SKM-1 (cell line): ENCODE results near the gene PSME2.

Source experiments
- DNase-seq: peaks from one replicate; lab custom pipeline; 2025; ENCODE audit not compliant: unreplicated experiment; lab: John Stamatoyannopoulos, UW

The PSME2 gene

DNA sequence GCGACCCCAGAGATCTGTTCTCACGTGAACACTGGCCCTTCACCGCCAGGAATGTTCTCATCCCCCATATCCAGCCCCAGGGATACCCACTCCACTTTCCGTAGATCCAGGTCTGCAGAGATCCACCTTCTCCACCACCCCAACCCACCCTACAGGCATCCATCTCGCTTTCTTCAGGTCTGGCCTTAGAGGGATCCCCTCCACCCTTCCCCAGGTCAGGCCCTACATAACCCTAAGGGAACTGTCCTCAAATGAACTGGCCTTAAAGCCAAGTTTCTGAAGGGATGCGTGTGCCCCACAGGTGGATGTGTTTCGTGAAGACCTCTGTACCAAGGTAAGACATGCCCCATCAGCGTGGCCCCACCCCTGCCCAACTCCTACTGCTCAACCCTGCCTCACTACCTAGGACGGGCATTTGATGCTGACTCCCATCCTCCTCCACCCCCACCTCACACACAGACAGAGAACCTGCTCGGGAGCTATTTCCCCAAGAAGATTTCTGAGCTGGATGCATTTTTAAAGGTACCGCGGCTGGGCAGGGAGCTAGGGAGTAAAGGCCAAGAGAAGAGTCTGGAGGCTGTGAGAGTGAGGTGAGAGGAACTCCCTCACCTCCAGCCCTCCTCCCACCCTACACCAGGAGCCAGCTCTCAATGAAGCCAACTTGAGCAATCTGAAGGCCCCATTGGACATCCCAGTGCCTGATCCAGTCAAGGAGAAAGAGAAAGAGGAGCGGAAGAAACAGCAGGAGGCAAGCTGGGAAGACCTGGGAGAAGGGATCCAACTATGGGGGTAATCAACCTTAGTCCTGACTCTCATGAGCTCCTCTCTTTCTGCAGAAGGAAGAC is 9.5 kb downstream of the PSME2 start:
- DNase-seq, result no peak

DNA sequence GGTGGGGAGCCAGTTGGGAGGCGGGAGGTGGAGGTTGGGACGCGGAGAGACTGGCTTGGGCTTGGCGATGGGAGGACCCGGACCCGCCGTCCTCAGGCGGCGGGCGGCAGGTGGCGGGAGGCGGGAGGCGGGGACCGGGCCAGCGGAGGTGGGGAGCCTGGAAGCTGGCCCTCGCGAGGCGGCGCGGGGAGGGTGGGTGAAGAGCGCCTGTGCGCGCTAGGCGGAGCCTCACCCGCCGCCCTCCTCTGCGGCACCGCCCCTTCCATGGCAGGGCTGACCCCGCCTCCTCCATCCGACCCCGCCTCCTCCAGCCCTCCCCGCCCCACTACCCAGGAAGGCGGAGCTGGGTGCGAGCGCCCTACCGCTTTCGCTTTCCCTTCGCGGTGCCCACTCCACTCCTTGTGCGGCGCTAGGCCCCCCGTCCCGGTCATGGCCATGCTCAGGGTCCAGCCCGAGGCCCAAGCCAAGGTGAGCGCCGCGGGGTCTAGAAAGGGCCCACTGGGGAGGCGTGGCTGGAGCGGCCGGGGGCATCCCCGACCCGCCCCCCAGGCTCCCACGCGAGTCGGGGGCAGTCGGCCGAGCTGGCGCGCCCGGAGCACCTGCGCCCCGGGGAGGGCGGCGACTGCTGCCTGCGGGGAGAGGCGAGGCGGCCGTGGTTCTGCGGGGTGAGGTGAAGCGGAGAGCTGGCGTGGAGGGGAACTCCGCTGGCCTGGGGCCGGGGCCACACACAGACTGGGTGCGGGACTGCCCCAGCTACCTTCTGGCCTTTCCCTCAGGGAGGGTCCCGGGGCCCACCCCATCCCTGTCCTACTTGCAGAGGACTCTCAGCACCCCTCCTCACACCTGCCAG is 10.4 kb downstream of the PSME2 start, which contains the start of gene PSME1:
Gene PSME1 (plus strand): TSS at position 361 of the 850 bp plus-strand sequence. CDS start 69 bp downstream, at position 430.
- DNase-seq, result peak; percentile 43

DNA sequence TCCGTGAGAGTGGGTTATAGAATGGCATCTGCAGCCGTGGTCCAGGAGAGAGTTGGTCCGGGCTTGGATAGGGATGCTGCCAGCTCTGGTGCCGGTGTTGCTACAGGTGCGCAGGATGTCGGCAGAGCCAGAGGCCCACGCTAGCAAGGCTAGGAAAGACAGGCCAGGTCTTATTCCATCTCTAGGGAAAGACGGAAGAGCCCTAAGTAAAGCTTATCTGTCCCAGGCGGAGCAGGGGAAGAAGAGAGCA is 10.9 kb downstream of the PSME2 start:
- no peak for DNase-seq

DNA sequence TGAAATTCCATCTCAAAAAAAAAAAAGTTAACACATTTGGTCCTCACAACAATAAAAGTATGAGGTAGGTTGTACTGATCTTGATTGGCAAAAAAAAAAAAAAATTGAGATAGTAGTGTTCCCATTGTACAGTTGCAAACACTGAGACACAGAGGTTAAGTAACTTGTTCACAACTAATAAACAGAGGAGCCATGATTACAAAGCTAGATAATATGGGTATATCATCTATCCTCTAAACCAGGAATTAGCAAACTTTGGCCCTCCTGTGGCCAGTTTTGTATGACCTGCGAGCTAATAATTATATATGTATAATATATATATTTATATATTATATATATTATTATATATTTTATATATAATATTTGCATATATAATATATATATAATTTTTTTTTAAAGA is 12.7 kb downstream of the PSME2 start:
- no peak for DNase-seq

DNA sequence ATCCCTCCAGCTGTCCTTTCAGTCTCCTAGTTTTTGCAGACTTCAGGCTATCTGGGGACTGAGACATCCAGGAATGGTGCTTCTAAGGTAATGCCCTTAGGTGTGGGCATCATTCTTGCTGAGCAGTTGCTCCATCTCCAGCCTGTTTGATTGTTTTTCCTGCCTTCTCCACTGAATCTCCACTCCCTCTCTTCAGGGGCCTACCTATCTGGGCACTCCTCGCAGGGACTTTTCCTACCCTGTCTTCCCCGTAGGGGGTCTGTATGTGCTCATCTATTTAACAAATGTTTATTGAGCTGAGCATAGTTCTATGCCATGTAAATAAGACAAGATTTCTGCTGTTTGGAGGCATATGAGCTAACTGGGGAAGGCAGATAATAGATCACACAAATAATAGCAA is 13.4 kb downstream of the PSME2 start:
- DNase-seq, result no peak

DNA sequence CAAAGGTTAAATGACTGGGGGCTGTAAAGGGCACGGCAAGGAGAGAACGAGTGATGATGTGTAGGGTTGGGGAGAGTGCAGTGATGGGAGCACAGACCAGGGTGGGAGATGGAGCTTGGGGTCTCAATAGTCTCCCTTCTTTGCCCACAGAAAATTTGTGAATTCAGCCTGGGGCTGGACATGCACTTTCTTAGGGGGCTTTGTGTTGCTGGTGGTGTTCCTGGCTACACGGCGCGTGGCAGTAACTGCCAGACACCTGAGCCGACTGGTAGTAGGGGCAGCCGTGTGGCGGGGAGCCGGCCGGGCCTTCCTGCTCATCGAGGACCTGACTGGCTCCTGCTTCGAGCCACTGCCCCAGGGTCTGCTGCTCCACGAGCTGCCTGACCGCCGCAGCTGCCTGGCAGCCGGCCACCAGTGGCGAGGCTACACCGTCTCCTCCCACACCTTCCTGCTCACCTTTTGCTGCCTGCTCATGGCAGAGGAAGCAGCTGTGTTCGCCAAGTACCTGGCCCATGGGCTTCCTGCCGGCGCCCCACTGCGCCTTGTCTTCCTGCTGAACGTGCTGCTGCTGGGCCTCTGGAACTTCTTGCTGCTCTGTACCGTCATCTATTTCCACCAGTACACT is 14.2 kb downstream of the PSME2 start:
- DNase-seq, result no peak

DNA sequence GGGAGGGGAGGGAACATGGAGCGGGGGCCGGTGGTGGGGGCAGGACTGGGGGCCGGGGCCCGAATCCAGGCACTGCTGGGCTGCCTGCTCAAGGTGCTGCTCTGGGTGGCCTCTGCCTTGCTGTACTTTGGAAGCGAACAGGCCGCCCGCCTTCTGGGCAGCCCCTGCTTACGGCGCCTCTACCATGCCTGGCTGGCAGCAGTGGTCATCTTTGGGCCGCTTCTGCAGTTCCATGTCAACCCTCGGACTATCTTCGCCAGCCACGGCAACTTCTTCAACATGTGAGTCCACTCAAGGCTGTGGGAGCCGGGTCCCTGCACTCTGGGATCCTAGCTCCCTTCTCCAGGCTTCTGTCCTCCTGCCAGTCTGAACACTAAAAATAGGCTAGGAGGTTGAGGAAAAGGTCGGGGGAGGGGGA is 14.9 kb downstream of the PSME2 start:
- DNase-seq, result no peak

DNA sequence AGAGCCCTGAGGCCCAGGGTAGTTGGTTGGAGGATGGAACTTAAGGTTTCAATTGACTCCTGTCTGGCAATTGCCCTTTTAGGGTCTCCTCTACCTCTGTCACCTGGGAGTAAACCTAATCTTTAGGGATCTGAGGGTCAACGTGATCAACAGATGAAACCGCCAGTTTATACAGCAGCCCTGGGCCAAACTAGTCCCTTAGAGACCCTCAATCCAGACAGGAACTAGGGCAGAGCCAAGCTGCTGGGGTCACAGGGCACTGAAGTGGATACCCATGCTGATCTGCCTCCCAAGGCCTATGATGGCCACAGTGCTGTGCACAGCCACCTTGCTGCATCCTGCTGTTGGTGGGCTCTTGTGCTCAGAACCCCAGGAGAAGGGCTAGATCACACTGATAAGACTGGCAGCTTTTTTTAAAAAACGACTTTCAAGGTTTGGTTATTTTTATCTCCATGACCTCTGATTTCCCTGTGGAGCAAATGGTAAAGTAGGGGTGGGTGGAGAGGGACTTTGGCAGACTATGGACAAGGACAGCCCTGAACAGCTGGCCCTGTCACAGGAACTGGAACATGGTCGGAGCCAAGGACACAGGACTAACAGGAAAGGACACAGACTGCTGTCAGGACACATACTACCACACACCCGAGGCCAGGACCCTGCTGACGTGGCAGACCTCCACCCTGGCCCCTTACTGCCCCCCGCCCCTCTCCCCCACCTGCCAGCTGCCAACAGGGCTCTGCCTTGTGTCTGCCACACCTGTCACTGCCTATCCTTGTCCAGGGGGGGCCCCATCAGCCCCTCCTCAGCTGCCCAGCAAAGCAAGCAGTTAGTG is 15.5 kb downstream of the PSME2 start:
- no peak for DNase-seq

DNA sequence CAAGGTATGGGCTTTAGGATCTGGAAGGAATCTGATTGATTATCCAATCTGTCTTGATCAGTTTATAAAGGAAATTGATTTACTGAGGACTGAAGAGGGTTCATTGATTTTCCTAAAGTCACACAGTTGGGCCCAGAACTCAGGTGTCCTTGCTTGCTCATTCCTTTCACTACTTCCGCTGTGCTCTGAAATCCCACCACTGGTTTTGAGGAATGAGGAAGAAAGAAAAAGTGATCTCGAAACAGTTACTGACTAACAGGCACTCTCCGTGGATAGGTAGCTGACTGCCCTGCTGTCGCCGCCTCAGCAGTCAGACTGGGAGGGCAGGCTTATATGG is 16.1 kb downstream of the PSME2 start, which contains the start of gene FITM1:
Gene FITM1 (plus strand): TSS at position 280 of the 337 bp plus-strand sequence. CDS start 905 bp downstream, outside the sequence.
- DNase-seq, result no peak

DNA sequence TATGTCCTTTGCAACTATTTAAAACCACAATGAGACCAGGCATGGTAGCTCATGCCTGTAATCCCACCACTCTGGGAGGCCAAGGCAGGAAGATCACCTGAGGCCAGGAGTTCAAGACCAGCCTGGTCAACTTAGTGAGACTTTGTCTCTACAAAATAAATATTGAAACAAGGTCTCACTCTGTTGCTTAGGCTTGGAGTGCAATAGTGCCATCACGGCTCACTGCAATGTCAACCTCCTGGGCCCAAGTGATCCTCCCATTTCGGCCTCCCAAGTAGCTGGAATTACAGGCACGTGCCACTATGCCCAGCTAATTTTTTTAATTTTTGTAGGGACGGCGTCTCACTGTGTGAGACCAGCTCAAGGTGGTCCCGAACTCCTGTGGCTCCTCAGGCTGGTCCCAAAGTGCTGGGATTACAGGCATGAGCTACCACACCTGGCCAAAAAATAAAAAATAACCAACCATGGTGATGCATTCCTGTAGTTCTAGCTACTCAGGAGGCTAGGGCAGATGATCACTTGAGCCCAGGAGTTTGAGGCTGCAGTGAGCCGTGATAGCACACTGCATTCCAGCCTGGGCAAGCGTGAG is 16.9 kb downstream of the PSME2 start:
- no peak for DNase-seq

DNA sequence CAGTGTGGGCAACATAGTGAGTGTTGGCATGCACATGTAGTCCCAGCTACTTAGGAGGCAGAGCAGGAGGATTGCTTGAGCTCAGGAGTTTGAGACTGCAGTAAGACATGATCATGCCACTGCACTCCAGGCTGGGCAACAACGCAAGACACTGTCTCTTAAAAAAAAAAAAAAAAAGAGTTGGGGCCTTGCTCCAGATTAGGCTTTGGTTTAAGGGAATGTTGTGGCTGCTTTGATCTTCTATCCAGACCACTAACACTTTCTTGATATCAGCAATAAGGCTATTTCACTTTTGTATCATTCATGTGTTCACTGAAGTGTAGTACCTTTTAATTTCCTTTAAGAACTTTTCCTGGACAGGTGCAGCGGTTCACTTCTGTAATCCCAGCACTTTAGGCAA is 18.7 kb downstream of the PSME2 start:
- DNase-seq, result no peak

DNA sequence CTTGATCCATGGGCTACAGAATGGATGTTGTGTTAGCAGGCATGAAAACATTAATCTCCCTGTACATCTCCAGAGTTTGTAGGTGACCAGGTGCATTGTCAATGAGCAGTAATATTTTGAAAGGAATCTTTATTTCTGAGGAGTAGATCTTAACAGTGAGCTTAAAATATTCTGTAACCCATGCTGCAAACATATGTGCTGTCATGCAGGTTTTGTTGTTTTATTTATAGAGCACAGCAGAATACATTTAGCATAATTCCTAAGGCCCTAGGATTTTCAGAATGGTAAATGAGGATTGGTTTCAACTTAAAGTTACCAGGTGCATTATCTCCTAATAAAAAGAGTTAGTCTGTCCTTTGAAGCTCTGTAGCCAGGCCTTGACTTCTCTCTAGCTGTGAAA is 19.5 kb downstream of the PSME2 start:
- no peak for DNase-seq

DNA sequence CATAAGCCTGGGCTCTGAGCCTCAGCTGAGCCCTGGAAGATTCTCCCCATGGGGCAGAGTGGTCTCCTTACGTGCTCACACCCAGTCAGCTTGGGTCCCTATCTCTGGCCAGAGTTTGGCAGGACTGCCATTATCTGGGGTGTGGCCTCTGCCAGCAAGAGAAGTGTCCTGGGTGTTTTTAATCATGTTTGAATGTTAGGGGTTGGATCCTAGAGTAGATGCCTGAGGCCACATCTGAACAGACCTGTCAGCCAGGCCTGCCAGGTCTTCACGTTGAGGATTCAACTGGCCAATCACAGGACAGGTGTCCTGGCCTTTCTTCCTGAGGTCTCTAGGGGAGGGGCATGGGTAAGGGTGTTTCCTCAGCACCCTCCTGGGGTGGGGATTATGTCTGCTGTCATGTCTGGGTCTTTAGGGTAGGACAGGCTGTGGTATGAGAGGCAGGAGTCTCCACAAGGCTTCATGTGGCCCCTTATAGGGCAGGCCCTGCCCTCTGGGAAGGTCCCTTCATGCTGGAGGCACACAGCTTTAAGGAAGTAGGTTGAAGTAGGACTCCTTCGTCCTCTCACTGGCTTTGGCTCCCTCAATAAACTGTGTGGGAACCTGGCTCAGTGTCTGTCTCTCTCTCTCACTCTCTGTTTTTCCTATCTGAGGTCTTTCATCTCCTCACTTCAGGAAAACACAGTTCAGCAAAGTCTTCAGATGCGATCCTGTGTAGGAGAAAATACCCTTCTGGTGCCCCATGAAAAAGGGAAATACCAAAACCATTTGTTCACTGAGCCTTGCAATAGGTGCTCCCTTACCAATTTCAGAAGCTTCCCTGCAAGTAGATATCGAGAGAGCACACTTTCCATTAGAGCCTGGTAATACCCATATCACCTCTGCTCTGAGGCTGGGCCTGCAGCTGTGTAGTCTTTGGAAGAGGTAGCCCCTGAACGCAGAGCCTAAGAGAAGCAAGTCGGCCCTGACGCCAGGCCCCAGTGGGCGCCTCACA is 22.7 kb downstream of the PSME2 start:
- no peak for DNase-seq

DNA sequence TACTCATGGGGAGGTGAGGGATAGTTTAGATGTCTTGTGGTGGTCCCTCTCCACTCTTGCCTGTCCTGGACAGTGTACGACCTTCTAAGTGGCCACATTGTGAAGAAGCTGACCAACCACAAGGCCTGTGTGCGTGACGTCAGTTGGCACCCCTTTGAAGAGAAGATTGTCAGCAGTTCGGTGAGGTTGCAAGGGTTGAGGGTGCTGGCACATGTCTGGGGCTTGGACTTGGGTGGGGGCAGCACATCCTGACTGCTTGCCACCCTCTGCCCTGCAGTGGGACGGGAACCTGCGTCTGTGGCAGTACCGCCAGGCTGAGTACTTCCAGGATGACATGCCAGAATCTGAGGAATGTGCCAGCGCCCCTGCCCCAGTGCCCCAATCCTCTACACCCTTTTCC is 23.5 kb downstream of the PSME2 start:
- DNase-seq, result no peak

DNA sequence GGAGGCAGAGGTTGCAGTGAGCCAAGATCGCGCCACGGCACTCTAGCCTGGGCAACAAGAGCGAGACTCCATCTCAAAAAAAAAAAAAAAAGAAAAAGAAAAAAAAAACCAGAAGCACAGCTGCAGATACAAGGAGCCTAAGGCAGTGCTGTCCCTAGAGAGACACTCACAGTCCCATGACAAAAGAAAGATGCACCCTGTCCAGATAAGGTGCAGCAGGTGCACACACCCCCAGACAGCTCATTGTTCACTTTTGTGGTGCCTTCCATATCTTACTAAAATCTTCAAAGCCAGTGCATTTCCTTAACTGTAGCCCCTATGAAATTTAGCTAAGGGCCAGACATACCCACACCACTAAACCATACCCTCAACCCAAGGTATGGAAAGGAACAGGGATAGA is 24.0 kb downstream of the PSME2 start:
- no peak for DNase-seq

DNA sequence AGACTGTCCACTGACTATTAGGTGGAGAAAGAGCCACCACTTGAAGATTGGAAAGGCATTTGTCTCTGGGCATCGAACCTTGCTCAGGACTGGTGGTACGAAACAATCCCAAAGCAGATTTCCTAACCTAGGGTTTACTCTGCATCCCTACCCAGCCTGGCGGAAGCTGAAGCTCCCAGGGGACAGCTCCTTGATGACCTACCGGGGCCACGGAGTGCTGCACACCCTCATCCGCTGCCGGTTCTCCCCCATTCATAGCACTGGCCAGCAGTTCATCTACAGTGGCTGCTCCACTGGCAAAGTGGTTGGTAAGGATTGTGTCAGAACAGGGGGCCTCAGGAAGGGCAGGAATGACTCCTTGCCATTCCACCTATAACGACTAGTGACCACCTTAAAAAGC is 25.2 kb downstream of the PSME2 start:
- DNase-seq, result no peak

DNA sequence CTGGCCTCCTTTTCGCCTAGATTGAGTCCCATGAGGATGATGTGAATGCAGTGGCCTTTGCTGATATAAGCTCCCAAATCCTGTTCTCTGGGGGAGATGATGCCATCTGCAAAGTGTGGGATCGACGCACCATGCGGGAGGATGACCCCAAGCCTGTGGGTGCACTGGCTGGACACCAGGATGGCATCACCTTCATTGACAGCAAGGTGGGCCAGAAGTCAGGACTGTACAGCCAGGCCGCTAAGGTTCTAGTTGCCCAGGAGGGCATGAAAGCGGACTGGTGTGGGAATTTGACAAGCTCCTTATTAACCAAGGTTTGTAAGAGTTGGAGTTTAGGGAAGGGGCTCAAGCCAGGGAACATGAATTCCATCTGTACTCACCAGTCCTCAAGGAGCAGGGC is 26.7 kb downstream of the PSME2 start:
- no peak for DNase-seq

DNA sequence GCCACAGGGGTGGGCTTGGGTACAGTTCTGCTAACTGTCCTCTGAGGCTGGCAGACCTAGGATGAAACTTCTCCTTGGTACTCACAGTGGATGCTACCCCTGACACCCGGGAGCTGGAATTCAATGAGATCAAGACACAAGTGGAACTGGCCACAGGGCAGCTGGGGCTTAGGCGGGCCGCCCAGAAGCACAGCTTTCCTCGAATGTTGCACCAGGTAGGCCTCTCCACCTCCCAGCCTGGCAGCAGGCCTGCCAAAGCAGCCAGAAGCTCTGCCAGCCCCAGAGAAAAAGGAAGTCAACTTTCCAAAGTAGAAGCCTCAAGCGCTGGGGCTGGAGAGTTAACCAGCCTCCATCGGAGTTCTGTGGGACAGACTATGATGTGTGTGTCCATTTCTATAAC is 29.2 kb downstream of the PSME2 start:
- DNase-seq, result no peak

DNA sequence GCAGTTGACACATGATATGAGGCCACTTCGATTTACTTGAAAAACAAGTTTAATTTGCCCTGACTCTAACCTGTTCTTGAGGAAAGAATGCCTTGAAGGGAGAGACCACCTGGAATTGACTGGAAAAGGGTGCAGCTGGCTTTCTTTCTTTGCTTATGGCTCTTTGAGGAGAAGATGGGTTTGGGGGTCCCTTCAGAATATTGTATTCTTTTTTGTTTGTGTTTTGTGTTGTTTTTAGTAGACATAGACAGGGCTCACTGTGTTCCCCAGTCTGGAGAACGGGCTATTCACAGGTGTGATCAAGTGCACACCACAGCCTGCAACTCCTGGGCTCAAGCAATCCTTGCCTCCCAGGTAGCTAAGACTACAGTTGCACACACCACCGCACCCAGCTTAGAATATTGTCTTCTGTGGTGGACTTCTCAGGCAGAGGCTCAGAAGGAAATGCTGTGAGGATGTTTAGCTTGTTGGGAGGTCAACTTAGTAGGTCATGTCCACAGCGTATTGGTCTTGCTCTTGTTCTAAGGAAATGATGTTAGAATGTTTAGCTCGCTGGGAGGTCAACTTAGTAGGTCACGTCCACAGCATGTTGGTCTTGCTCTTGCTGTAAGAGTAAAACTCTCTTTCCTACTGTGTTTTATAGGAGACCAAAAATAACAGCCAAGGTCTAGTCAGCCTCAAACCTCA is 30.1 kb downstream of the PSME2 start:
- DNase-seq, result no peak
